ELF-1 (cell line): ENCODE measurements around the gene SUFU.

Source experiments
- DNase-seq: peaks from one replicate; pipeline ENCODE4 v3.0.0-alpha.2; 2016; ENCODE audit warnings: low read depth, low spot score

SUFU gene

DNA sequence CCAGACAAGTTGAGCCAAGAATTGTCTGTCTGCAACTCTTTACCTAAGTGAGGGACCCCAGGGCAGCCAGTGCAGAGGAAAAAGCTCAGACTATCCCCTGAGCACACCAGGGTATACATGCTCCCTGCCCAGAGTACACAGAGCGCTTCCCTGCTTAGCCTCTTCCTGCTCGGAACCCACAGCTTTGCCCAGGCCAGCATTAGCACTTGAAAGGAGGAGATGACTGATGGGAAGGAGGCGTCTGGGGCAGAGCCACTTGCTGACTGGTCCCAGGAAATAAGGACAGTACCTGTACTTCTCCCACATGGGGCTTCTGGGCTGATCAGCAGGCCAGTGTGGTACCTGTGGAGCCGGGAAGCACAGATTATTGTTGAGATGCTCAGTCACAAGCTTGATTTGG is 92.1 kb downstream of the SUFU start:
- DNase-seq = peak; percentile 64

GRCh38 chr10:102596506-102596971 is 92.8 kb downstream of the SUFU start:
- DNase-seq = peak; percentile 76

DNA sequence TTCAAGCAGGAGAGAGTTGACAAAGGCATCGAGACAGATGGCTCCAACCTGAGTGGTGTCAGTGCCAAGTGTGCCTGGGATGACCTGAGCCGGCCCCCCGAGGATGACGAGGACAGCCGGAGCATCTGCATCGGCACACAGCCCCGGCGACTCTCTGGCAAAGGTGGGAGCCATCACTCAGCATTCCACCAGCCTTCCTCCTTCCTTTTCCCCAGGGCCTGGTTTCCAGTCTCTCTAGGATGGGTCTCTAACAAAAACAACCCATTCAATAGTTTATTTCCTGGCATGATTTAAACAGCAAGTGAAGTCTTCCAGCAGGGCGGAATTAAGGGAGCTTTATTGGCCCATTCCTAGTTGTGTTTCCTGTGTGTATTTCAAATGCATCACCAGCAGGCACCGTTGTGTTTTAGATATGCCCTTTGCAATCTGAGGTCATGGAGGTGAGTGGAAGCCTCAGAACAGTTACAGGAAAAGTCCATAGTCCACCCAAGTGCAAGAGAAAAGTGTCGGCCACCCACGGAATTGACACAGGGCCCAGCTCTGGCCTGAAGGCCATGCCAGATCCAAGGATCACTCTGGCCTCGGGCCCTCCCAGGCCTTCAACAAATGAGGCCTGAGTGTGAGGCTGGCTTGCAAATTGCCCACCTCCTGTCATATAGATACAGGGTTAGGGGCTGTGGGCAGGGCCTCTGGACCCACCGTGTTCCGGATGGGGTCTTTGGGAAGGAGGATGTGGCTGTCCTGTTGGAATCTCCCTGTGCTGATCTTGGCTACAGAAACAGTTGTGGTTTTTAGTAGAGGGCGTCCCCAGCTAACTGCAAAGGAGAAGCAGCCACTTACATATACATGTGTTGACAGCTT is 93.6 kb downstream of the SUFU start:
- no peak for DNase-seq

DNA sequence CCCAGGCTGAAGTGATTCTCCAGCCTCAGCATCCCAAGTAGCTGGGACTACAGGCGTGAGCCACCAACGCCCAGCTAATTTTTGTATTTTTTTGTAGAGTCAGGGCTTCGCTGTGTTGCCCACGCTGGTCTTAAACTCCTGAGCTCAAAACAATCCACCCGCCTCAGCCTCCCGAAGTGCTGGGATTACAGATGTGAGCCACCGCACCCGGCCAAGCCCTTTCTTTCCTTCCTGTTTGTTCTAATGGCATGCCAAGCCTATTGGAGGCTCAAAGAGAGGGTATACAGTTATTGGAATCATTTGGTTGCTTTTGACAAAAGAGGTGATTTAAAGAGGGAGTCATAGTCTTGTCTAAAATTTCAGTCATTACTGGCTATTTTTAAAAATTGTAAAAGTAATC is 94.5 kb downstream of the SUFU start:
- DNase-seq = no peak

DNA sequence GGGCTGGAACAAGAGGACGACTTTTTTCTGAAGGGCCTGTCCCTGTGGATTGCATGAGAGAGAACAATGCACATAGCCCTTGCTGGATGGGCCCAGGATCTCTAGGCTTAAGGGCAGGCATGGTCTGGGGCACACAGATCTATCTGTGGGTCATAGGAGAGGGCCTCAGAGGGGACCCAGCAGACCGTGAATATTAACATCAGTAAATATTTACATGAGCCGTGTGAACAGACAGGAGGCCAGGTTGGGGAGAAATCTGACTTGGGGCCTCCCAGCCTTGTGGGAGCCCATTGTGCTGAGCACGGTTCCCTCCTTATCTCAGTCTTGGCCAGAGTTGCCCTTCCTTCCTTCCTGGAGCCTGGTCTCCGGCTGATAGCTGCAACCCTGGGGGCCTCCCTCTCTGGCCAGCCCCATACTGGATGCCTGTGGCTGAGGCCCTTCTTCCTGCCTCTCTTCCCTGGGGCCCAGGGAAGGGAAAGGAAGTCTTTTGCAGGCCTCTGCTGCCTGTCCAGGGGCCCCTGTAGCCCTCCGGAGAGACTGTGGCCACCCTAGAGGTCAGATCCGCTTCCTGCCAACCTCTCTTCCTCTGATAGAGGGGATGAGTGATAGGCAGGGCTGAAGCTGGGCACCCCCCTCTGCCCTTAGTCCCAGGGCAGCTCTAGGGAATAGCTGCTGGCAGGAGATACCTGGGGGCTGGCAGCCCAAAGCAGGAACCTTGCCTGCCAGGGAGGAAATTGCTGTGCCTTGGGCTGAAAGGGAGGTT is 96.0 kb downstream of the SUFU start:
- DNase-seq = no peak

DNA sequence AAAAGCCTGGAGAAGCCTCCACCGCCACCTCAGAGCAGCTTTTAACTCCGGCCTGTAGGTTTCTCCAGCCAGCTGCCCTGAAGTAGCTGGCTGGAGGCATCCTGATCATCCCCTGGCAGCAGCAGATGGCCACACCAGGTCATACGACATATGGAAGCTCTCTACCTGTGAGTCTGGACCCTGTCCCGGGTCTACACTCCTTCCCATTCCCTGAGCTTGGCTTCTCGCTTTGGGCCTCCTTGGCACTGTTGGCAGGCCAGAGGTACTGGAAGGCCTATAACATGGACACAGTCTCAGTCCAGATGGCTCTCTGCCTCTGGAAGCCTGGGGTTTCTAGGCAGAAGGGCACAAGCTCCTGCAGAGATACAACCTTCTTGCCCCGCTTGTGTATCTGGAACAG is 97.0 kb downstream of the SUFU start:
- no peak for DNase-seq

- DNase-seq = no peak
Observed at GRCh38 chr10:102601639-102602038, 97.9 kb downstream of the SUFU start.

DNA sequence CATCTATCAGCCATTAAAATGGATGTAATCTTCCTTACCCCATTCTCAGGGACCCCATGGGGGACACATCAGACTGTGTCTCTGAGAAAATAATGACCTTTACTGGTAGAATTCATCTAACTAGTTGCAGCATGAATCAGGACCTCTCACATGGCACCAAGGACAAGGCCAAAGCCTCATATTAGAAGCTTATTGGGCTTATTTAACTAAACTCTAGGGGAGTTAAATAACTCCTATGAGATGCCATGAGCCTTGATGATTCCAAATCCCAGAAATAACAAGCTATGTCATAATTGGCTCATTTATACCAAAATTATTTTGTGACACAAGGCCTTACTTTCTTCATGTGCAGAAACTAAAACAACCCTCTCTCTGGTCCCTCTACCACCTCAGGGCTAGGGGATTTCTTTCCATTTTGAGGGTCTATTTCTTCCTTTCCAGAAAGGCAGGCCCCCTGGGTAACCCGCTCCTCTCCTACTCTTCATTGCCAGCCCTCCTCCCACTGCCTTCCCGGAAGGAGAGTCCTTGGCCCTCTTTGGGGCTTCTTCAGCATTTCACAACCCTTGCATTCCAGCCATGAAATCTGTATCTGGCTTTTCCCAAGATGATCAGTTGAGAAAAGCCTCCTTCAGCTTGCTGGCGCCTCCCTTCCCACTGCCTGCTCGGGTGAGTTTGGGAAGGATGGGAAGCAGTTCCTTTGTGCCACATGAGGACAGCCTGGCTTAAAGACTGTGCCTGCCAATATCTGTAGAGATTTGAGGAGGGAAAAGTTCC is 98.7 kb downstream of the SUFU start:
- no peak for DNase-seq

GRCh38 chr10:102603946-102604345 is 100.2 kb downstream of the SUFU start:
- DNase-seq = no peak

DNA sequence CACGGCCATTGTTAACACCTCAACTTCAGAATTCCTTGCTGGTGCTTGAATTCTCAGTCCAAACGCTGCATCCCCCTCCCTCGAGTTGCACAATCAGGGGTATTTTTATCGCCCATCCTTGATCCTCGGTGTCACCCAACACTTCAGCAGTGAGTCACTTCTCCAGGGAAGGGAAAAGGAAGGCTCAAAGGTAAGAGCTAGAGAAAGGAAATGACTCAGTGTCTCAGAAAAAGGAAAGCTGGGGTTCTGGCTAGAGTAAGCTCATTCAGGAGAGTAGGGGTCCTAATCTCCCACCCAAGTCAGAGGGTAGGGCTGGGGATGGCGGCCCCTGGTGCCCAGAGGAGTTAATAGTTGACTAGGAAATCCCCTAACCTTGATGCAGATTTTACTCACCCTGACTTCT is 100.7 kb downstream of the SUFU start:
- DNase-seq = peak; percentile 55

DNA sequence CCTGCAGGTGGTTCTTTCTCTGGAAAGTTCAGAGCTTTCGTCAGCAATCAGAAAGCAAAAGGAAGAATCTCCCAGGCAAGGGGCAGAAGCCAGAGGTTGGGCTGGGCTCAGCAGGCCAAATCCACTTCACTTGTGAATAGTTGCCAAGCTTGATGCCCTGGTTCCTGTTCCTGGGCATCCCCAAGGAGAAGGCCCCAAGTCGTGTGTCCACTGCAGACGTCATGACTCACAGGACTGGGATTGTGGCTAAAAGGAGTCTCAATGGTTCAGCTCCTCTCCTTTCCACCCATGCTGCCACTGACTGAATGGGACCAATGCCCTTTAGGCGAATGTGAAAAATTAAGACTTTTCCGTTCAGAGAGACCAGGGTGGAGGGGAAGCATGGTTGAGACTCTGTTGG is 101.9 kb downstream of the SUFU start:
- DNase-seq = no peak

DNA sequence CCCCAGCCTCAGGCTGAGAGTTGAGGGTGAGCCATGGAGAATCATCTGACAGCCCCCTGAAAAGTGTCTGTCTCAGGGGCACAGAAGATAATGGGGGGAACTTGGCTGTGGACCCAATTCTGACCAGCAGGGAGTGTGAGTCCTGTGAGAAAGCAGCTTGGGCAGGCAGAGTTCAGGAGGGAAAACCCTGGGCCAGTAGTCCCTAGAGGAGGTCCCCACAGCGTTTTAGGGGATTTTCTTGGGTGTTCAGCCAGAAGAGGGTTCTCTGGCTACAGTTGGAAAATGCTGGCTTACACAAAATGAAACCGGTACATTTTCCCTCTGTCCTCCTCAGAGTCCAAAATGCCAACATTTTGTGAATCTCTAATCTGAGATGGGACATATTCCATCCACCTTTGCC is 104.7 kb downstream of the SUFU start:
- no peak for DNase-seq

GRCh38 chr10:102610441-102610887 is 106.7 kb downstream of the SUFU start:
- no peak for DNase-seq

DNA sequence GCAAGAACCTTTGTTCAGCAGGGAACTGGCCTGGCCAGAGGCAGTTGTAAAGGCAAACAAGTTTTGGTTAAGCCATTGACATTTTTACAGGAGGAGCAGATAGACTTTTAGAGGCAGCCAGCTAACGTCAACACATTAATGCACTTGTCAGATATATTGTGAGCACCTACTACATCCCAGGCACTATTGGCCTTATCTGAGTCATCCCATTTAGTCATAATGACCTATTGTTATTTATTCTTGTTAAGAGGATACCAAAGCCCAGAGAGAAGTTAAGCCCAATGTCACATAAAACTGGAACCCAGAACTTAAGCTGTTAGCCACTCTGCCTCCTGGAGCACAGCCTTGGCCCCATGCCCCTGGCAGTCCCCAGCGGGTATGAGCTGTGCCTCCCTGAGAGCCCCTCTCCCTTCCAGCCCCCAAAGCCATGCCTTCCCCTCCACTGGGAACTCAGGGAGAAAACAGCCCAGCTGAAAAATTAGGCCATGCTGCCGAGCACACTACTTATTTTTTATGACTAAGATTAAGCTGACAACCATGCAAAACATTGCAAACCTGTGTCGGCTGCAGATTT is 107.8 kb downstream of the SUFU start:
- no peak for DNase-seq

GRCh38 chr10:102612964-102613275 is 109.1 kb downstream of the SUFU start:
- DNase-seq = no peak

DNA sequence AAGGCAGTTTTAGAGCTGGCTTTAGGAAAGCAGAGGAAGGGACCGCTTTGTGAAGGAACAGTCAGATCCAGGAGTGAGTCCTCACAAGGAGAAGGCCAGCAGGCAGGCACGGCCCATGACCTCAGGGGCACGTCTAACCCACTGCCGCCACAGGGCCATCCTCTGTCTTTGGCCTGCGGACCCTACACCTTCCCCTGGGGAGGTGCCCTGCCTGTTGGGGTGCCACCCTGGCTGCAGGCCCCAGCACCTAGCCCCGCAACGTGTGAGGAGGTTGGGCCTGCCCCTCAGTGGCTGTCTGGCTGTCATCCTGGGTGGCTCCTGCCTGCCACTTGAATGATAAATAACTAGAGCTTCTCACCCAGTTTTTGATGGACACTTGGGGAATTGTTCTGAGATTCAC is 109.5 kb downstream of the SUFU start:
- no peak for DNase-seq

DNA sequence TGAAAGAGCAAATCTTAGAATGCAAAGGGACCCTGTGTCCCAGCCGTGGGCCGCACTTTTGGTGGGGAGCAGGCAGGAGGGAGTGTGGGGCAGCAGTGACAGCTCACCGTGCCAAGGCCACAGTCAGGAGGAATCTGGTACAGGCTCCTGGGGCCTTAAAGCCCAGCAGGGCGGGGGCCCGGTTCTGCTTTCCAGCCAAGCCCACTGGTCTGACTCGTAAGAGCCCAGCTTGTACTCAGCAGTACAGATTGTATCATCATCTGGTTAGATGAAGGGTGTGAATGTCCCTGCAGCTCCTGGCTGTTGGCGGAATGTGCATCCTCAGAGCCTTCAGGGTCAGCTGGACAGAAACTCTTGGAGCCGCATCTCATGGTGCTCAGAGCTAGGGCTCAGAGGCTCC is 110.0 kb downstream of the SUFU start:
- DNase-seq = no peak

GRCh38 chr10:102614888-102615287 is 111.1 kb downstream of the SUFU start:
- no peak for DNase-seq

DNA sequence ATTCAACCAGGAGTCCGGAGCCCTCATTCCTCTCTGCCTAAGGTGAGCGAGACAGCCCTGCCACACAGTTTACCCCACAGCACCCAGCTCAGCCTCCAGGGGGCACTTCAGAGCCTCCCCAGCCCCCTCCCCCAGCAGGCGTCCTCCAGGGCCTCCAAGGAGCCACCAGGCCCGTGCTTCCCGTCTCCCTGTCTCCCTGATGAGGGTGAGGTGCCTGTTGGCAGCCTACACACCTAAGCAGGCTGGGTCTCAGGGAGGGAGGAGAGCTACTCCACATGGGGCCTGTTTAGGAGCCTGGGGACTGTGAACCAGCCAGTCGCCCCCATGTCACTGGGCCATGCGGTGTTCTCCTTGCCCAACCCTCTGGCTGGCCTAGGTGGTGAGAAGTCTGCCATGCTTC is 111.6 kb downstream of the SUFU start:
- peak; percentile 87 for DNase-seq

GRCh38 chr10:102616066-102616770 is 112.4 kb downstream of the SUFU start:
- no peak for DNase-seq

DNA sequence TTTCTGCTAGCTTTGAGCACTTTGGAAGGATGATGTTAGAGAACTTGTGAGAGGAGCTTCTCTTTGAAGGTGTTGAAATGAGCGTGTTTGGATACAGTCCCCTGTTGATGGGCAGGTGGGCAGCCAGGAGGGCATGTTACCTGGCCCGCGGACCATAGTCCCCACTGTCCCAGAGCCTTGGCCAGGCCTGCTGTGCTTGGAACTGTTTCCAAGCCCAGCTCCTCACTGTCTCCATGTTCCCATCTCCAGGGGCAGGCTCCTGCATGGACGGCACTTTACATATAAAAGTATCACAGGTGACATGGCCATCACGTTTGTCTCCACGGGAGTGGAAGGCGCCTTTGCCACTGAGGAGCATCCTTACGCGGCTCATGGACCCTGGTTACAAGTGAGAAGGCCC is 113.3 kb downstream of the SUFU start:
- DNase-seq = no peak
